ENCODE data around the gene VN1R4. TPM values are rescaled to one million over a fixed set of nuclear protein-coding genes. Genes with fewer than 3 reads are reported as not detected.
"Not testable (repeated sequence)": the region's sequence is repeated elsewhere in the genome, so short reads cannot be mapped to it uniquely, and the experiment has no call there.

Gene VN1R4
- total RNA-seq, 1 donor from 2014 or later, result not detected

- H3K9me3 Mint-ChIP-seq, result peaks cover 66% of the 10 kb centered on the region
- H3K36me3 Mint-ChIP-seq, result no peaks in the 10 kb centered on the region
- H3K4me3 Mint-ChIP-seq, result no peak overlapping the region
- DNase-seq (ENCODE audit: low spot score in 2 of 2, unreplicated experiment in 2 of 2), result no peak
- no peaks in the 10 kb centered on the region for H3K27me3 Mint-ChIP-seq (ENCODE audit: low read depth)
- no peaks in the 10 kb centered on the region for H3K4me1 Mint-ChIP-seq
- H3K27ac Mint-ChIP-seq, result no peak overlapping the region
- TF ChIP-seq, protein P1, sequence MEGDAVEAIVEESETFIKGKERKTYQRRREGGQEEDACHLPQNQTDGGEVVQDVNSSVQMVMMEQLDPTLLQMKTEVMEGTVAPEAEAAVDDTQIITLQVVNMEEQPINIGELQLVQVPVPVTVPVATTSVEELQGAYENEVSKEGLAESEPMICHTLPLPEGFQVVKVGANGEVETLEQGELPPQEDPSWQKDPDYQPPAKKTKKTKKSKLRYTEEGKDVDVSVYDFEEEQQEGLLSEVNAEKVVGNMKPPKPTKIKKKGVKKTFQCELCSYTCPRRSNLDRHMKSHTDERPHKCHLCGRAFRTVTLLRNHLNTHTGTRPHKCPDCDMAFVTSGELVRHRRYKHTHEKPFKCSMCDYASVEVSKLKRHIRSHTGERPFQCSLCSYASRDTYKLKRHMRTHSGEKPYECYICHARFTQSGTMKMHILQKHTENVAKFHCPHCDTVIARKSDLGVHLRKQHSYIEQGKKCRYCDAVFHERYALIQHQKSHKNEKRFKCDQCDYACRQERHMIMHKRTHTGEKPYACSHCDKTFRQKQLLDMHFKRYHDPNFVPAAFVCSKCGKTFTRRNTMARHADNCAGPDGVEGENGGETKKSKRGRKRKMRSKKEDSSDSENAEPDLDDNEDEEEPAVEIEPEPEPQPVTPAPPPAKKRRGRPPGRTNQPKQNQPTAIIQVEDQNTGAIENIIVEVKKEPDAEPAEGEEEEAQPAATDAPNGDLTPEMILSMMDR (IDR thresholded peaks at IDR 0.05; ENCODE audit: unreplicated experiment), result no peak
Measured at GRCh38 chr19:53290758-53291549, 23.4 kb upstream of the VN1R4 start.

DNA sequence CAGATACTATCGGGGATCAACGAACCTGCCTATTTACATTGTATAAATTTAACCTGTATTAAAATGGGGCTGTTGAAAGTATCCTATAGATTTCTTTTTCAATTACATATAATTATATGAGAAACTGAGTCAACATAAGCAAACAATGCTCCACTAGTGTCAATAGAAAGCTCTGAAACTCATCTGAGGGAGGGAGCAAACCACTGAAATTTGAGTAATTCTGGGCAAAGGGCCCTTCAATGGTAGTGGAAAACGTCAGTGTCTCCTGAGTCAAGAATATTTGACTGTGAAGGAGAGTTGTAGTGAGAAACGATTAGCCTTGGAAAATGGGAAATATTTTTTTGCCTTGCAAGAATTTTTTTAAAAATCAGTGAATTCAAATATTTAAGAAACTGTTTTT lies 17.6 kb upstream of the VN1R4 start:
- TF ChIP-seq, protein P1 (IDR thresholded peaks at IDR 0.05; ENCODE audit: unreplicated experiment), result no peak
- H3K27ac Mint-ChIP-seq, result no peak overlapping the region
- H3K27me3 Mint-ChIP-seq (ENCODE audit: low read depth), result no peaks in the 10 kb centered on the region
- no peaks in the 10 kb centered on the region for H3K4me1 Mint-ChIP-seq
- no peak for DNase-seq (ENCODE audit: low spot score in 2 of 2, unreplicated experiment in 2 of 2)
- H3K36me3 Mint-ChIP-seq, result no peaks in the 10 kb centered on the region
- H3K4me3 Mint-ChIP-seq, result no peak overlapping the region
- H3K9me3 Mint-ChIP-seq, result peaks cover 28% of the 10 kb centered on the region

- not testable (repeated sequence) for DNase-seq (ENCODE audit: low spot score in 2 of 2, unreplicated experiment in 2 of 2); H3K27ac Mint-ChIP-seq; H3K4me3 Mint-ChIP-seq; H3K27me3 Mint-ChIP-seq (ENCODE audit: low read depth); H3K36me3 Mint-ChIP-seq; H3K4me1 Mint-ChIP-seq
- H3K9me3 Mint-ChIP-seq, result peaks cover 29% of the 10 kb centered on the region
Measured at GRCh38 chr19:53281947-53282346, 14.4 kb upstream of the VN1R4 start.

DNA sequence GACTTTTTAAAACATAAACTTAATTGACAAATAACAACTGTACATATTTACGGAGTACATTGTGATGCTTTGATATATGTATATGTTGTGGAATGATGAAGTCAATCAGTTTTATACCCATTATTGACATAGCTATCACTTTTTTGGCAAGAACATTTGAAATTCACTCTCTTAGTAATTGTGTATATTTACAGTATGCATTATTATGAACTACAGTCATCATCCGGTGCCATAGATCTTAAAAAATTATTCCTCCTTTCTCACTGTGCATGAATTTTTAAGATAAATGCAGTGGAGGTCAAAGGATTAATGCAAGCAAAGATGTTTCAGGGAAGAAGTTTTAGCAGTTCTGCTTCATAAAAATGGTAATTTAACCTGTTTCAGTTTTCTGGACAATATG lies 8.0 kb upstream of the VN1R4 start:
- H3K4me3 Mint-ChIP-seq, result no peak overlapping the region
- H3K9me3 Mint-ChIP-seq, result peaks cover 53% of the 10 kb centered on the region
- H3K27me3 Mint-ChIP-seq (ENCODE audit: low read depth), result no peaks in the 10 kb centered on the region
- no peak for DNase-seq (ENCODE audit: low spot score in 2 of 2, unreplicated experiment in 2 of 2)
- TF ChIP-seq, protein P1 (IDR thresholded peaks at IDR 0.05; ENCODE audit: unreplicated experiment), result no peak
- H3K27ac Mint-ChIP-seq, result no peak overlapping the region
- peaks cover 1% of the 10 kb centered on the region for H3K36me3 Mint-ChIP-seq
- H3K4me1 Mint-ChIP-seq, result no peaks in the 10 kb centered on the region

DNA sequence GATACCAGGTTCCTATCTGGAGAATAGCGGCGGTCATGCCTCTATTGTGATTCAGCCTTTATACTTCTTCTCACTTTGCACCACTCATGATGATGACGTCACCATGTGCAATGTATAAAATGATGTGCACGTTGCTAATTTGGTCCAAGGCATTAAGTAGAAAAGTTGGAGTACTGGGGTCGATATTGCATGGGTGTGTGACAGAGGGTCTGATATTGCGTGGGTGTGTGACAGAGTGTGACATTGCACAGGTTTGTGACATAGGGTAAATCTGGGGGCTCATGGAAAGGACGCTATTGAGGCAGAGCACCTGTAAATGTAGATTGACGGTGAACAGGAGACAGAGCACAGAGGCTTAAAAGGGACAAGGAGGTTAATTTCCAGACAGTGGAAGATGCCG lies 4.5 kb upstream of the VN1R4 start:
- peaks cover 1% of the 10 kb centered on the region for H3K36me3 Mint-ChIP-seq
- H3K4me1 Mint-ChIP-seq, result no peaks in the 10 kb centered on the region
- peaks cover 49% of the 10 kb centered on the region for H3K9me3 Mint-ChIP-seq
- DNase-seq (ENCODE audit: low spot score in 2 of 2, unreplicated experiment in 2 of 2), result no peak
- TF ChIP-seq, protein P1 (IDR thresholded peaks at IDR 0.05; ENCODE audit: unreplicated experiment), result no peak
- H3K27ac Mint-ChIP-seq, result no peak overlapping the region
- H3K27me3 Mint-ChIP-seq (ENCODE audit: low read depth), result no peaks in the 10 kb centered on the region
- no peak overlapping the region for H3K4me3 Mint-ChIP-seq

GRCh38 chr19:53269861-53270260 lies 2.3 kb upstream of the VN1R4 start:
- not testable (repeated sequence) for DNase-seq (ENCODE audit: low spot score in 2 of 2, unreplicated experiment in 2 of 2); H3K27ac Mint-ChIP-seq; H3K36me3 Mint-ChIP-seq; H3K4me3 Mint-ChIP-seq; H3K4me1 Mint-ChIP-seq; H3K27me3 Mint-ChIP-seq (ENCODE audit: low read depth)
- peaks cover 58% of the 10 kb centered on the region for H3K9me3 Mint-ChIP-seq

- H3K27me3 Mint-ChIP-seq (ENCODE audit: low read depth); H3K4me3 Mint-ChIP-seq; DNase-seq (ENCODE audit: low spot score in 2 of 2, unreplicated experiment in 2 of 2); H3K4me1 Mint-ChIP-seq; H3K27ac Mint-ChIP-seq: not testable (repeated sequence)
- peaks cover 14% of the 10 kb centered on the region for H3K36me3 Mint-ChIP-seq
- peaks cover 35% of the 10 kb centered on the region for H3K9me3 Mint-ChIP-seq
Measured at GRCh38 chr19:53257715-53258342, 9.7 kb downstream of the VN1R4 start, which contains the start of gene VN1R2. VN1R2 (plus strand) TSS chr19:53258292; CDS start chr19:53258376, 84 bp downstream.

Data from mesothelial cell of epicardium (in vitro differentiated cells).